Neural cell (in vitro differentiated cells): ENCODE data around the gene KCNJ1. TPM values are rescaled to one million over a fixed set of nuclear protein-coding genes. Genes with fewer than 3 reads are reported as not detected.

Experiments
- H2AFZ ChIP-seq: fragments of 200-600, 300-800 bp; sonication (generic), shearing (Covaris generic); 2 replicates; pipeline ENCODE4 v1.6.0; 2014; ENCODE audit warnings: low read depth, mild to moderate bottlenecking, antibody characterized with exemption, low read length, moderate library complexity
- H3F3A ChIP-seq: fragments of 200-600 bp; shearing (Covaris generic); 2 replicates; pipeline ENCODE4 v1.6.1; 2016; ENCODE audit warnings: mild to moderate bottlenecking, moderate library complexity, mixed read lengths, antibody characterized with exemption, low read length; ENCODE audit not compliant: insufficient read depth, poor library complexity, severe bottlenecking
- H3K27ac ChIP-seq: fragments of 200-600, 300-800 bp; sonication (generic), shearing (Covaris generic); 2 replicates; pipeline ENCODE4 v1.5.1; 2014; ENCODE audit warnings: mild to moderate bottlenecking, low read length, moderate library complexity
- H3K27me3 ChIP-seq: fragments of 300-800, 200-600 bp; sonication (generic), shearing (Covaris generic); 2 replicates; pipeline ENCODE4 v1.6.0; 2014; ENCODE audit warnings: mild to moderate bottlenecking, low read depth, low read length, moderate library complexity; ENCODE audit not compliant: insufficient read depth
- H3K36me3 ChIP-seq: fragments of 300-800, 200-600 bp; sonication (generic), shearing (Covaris generic); 2 replicates; pipeline ENCODE4 v1.5.1; 2014; ENCODE audit warnings: mild to moderate bottlenecking, antibody characterized with exemption, low read length, moderate library complexity; ENCODE audit not compliant: insufficient read depth
- H3K4me2 ChIP-seq: fragments of 300-800, 200-600 bp; sonication (generic), shearing (Covaris generic); 2 replicates; pipeline ENCODE4 v1.6.0; 2014; ENCODE audit warnings: mild to moderate bottlenecking, low read length
- H3K4me3 ChIP-seq: fragments of 300-800, 200-600 bp; sonication (generic), shearing (Covaris generic); 2 replicates; pipeline ENCODE4 v1.5.1; 2014; ENCODE audit warnings: mild to moderate bottlenecking, low read length, moderate library complexity
- H3K79me2 ChIP-seq: fragments of 200-600 bp; shearing (Covaris generic); replicated peaks from 2 replicates; pipeline ENCODE4 v1.6.0; 2014; ENCODE audit warnings: mild to moderate bottlenecking, low read length, moderate library complexity; ENCODE audit not compliant: insufficient read depth
- H3K9ac ChIP-seq: fragments of 300-800, 200-600 bp; sonication (generic), shearing (Covaris generic); 2 replicates; pipeline ENCODE4 v1.6.1; 2016; ENCODE audit warnings: mild to moderate bottlenecking, low read length, mixed read lengths
- H3K9me2 ChIP-seq: fragments of 200-600 bp; shearing (Covaris generic); 2 replicates; pipeline ENCODE4 v1.6.1; 2016; ENCODE audit warnings: mild to moderate bottlenecking, low read length, mixed read lengths; ENCODE audit not compliant: insufficient read depth
- H3K9me3 ChIP-seq: fragments of 200-600, 300-800 bp; sonication (generic), shearing (Covaris generic); 2 replicates; pipeline ENCODE4 v1.6.1; 2016; ENCODE audit warnings: mild to moderate bottlenecking, mixed run types, low read length, moderate library complexity, mixed read lengths
- H4K20me1 ChIP-seq: fragments of 200-600 bp; shearing (Covaris generic); 2 replicates; pipeline ENCODE4 v1.6.1; 2016; ENCODE audit warnings: mild to moderate bottlenecking, mixed run types; ENCODE audit not compliant: insufficient read depth
- EP300 ChIP-seq: fragments of 450-650 bp; conservative IDR thresholded peaks from 2 replicates; pipeline ENCODE4 v1.6.1; 2014; ENCODE audit warnings: antibody characterized with exemption, mild to moderate bottlenecking, moderate library complexity; ENCODE audit not compliant: poor library complexity, severe bottlenecking
- EZH2 ChIP-seq: fragments of 200-600, 300-800 bp; shearing (Covaris generic), sonication (generic); IDR thresholded peaks from 2 replicates; pipeline ENCODE4 v1.6.1; 2014; ENCODE audit warnings: antibody characterized with exemption, low read length, borderline replicate concordance, mild to moderate bottlenecking; ENCODE audit not compliant: insufficient read depth, poor library complexity, severe bottlenecking
- MXI1 ChIP-seq: fragments of 450-650 bp; conservative IDR thresholded peaks from 2 replicates; pipeline ENCODE4 v1.6.1; 2014; ENCODE audit warnings: antibody characterized with exemption, mild to moderate bottlenecking; ENCODE audit not compliant: poor library complexity, severe bottlenecking
- POLR2AphosphoS5 ChIP-seq: IDR thresholded peaks from 2 replicates; pipeline ENCODE4 v1.6.1; 2012
- RAD21 ChIP-seq: fragments of 450-650 bp; conservative IDR thresholded peaks from 2 replicates; pipeline ENCODE4 v1.6.1; 2014; ENCODE audit warnings: antibody characterized with exemption, mild to moderate bottlenecking, moderate library complexity
- SMC3 ChIP-seq: fragments of 450-650 bp; conservative IDR thresholded peaks from 2 replicates; pipeline ENCODE4 v1.6.1; 2014; ENCODE audit warnings: antibody characterized with exemption, mild to moderate bottlenecking, moderate library complexity; ENCODE audit not compliant: poor library complexity
- TAF1 ChIP-seq: IDR thresholded peaks from 2 replicates; pipeline ENCODE4 v1.6.1; 2012; ENCODE audit warnings: low read depth
- polyA plus RNA-seq: library from polyadenylated mRNA; depleted of rRNA; stranded (reverse); fragments of >200 nt; gene quantifications from 2 replicates; pipeline ENCODE4 v1.2.3, GENCODE V29; 2014
- TF ChIP-seq, protein P1 (sequence below): IDR thresholded peaks from 2 replicates; pipeline ENCODE4 v1.6.1; 2012; ENCODE audit warnings: borderline replicate concordance
- TF ChIP-seq, protein P2 (sequence below): fragments of 450-650 bp; IDR thresholded peaks from 2 replicates; pipeline ENCODE4 v1.5.1; 2014; ENCODE audit warnings: antibody characterized with exemption, mild to moderate bottlenecking, moderate library complexity; ENCODE audit not compliant: poor library complexity, severe bottlenecking

Gene KCNJ1
- polyA plus RNA-seq, 1 donor from 2014 or later: 0.22 TPM

- Histone ChIP-seq H3K9ac (no peak overlapping the region), H3F3A (no peaks in the 10 kb centered on the region), H2AFZ (no peak overlapping the region), H3K9me2 (no peaks in the 10 kb centered on the region), H3K4me2 (no peak overlapping the region), H3K27me3 (no peaks in the 10 kb centered on the region), H3K9me3 (no peaks in the 10 kb centered on the region), H3K4me3 (no peak overlapping the region), H3K36me3 (no peaks in the 10 kb centered on the region), H3K79me2 (no peaks in the 10 kb centered on the region), H3K27ac (no peak overlapping the region), H4K20me1 (no peaks in the 10 kb centered on the region)
- no peak for TF ChIP-seq POLR2AphosphoS5
- no peak for TF ChIP-seq SMC3
These were observed 47.9 kb downstream of the KCNJ1 start for GRCh38 chr11:128819198-128819597.

GRCh38 chr11:128814856-128815705 lies 52.0 kb downstream of the KCNJ1 start:
- Histone ChIP-seq H3K4me2 (no peak overlapping the region), H3K27me3 (no peaks in the 10 kb centered on the region), H3K4me3 (no peak overlapping the region), H3K27ac (no peak overlapping the region), H3K79me2 (no peaks in the 10 kb centered on the region), H3K9me2 (no peaks in the 10 kb centered on the region), H3K9me3 (no peaks in the 10 kb centered on the region), H3K36me3 (no peaks in the 10 kb centered on the region), H2AFZ (no peak overlapping the region), H3F3A (no peaks in the 10 kb centered on the region), H4K20me1 (no peaks in the 10 kb centered on the region), H3K9ac (no peak overlapping the region)
- TF ChIP-seq EP300 (no peak), SMC3 (no peak), POLR2AphosphoS5 (no peak), TAF1 (no peak), RAD21 (no peak), MXI1 (no peak), EZH2 (no peak)
- TF ChIP-seq, protein P1, sequence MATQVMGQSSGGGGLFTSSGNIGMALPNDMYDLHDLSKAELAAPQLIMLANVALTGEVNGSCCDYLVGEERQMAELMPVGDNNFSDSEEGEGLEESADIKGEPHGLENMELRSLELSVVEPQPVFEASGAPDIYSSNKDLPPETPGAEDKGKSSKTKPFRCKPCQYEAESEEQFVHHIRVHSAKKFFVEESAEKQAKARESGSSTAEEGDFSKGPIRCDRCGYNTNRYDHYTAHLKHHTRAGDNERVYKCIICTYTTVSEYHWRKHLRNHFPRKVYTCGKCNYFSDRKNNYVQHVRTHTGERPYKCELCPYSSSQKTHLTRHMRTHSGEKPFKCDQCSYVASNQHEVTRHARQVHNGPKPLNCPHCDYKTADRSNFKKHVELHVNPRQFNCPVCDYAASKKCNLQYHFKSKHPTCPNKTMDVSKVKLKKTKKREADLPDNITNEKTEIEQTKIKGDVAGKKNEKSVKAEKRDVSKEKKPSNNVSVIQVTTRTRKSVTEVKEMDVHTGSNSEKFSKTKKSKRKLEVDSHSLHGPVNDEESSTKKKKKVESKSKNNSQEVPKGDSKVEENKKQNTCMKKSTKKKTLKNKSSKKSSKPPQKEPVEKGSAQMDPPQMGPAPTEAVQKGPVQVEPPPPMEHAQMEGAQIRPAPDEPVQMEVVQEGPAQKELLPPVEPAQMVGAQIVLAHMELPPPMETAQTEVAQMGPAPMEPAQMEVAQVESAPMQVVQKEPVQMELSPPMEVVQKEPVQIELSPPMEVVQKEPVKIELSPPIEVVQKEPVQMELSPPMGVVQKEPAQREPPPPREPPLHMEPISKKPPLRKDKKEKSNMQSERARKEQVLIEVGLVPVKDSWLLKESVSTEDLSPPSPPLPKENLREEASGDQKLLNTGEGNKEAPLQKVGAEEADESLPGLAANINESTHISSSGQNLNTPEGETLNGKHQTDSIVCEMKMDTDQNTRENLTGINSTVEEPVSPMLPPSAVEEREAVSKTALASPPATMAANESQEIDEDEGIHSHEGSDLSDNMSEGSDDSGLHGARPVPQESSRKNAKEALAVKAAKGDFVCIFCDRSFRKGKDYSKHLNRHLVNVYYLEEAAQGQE: no peak
- TF ChIP-seq, protein P2, sequence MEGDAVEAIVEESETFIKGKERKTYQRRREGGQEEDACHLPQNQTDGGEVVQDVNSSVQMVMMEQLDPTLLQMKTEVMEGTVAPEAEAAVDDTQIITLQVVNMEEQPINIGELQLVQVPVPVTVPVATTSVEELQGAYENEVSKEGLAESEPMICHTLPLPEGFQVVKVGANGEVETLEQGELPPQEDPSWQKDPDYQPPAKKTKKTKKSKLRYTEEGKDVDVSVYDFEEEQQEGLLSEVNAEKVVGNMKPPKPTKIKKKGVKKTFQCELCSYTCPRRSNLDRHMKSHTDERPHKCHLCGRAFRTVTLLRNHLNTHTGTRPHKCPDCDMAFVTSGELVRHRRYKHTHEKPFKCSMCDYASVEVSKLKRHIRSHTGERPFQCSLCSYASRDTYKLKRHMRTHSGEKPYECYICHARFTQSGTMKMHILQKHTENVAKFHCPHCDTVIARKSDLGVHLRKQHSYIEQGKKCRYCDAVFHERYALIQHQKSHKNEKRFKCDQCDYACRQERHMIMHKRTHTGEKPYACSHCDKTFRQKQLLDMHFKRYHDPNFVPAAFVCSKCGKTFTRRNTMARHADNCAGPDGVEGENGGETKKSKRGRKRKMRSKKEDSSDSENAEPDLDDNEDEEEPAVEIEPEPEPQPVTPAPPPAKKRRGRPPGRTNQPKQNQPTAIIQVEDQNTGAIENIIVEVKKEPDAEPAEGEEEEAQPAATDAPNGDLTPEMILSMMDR: no peak
